GM19467 (cell line): ENCODE results near the gene CYP2S1.

Source experiments
- ATAC-seq: cut with Tn5 transposase; IDR thresholded peaks from one replicate; pipeline ENCODE4 v1.9.1; 2021; ENCODE audit warnings: mild to moderate bottlenecking, moderate library complexity; ENCODE audit not compliant: unreplicated experiment

The CYP2S1 gene

DNA sequence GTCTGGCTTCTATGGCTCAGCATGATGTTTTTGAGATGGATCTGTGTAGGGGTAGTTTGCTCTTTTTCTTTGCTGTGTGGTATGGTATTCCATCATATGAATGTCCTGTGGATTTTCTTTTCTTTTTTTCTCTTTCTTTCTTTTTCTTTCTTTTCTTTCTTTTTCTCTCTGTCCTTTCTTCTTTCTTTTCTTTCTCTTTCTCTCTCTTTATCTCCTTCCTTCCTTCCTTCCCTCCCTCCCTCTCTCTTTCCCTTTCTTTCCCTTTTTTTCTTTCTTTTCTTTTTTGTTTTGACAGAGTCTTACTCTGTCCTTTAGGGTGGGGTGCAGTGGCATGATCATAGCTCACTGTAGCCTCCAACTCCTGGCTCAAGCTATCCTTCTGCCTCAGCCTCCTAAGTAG, 62.2 kb downstream of the CYP2S1 start:
- ATAC-seq = no peak
